Sigmoid colon (tissue), 4 donors: Measurements from ENCODE around the gene LRR1.
"Not testable (repeated sequence)": the region's sequence is repeated elsewhere in the genome, so short reads cannot be mapped to it uniquely, and the experiment has no call there.

Experiments
- CTCF ChIP-seq, 4 experiments: fragments of 450-650 bp in 3 of 4; fragments of 200-600 bp in 1 of 4; IDR thresholded peaks; one replicate each; pipeline ENCODE4 v1.5.1; 2016 to 2019; ENCODE audit warnings: antibody characterized with exemption in 4 of 4, mild to moderate bottlenecking in 3 of 4, moderate library complexity in 2 of 4
- EP300 ChIP-seq, 4 donors: sonication (generic); formaldehyde crosslinking; IDR thresholded peaks; one replicate each; pipeline ENCODE4 v1.6.1; 2017; ENCODE audit warnings: antibody characterized with exemption in 4 of 4
- POLR2A ChIP-seq, 2 donors: fragments of 450-650 bp; IDR thresholded peaks; one replicate each; pipeline ENCODE4 v1.6.1; 2016; ENCODE audit warnings: antibody characterized with exemption in 2 of 2, mild to moderate bottlenecking in 2 of 2, moderate library complexity in 2 of 2
- POLR2AphosphoS5 ChIP-seq, 4 donors: sonication (generic); formaldehyde crosslinking; IDR thresholded peaks; one replicate each; pipeline ENCODE4 v1.6.1; 2017; ENCODE audit warnings: antibody characterized with exemption in 4 of 4

GRCh38 chr14:49657500-49657899 lies 58.8 kb downstream of the LRR1 start:
- not testable (repeated sequence) for TF ChIP-seq CTCF, EP300, POLR2A, POLR2AphosphoS5 (IDR thresholded peaks at IDR 0.05)
